GM21526 (cell line): Measurements from ENCODE around the gene ADGRL3.
"Not testable (repeated sequence)": the region's sequence is repeated elsewhere in the genome, so short reads cannot be mapped to it uniquely, and the experiment has no call there.

Source experiments
- ATAC-seq: cut with Tn5 transposase; IDR thresholded peaks from one replicate; pipeline ENCODE4 v1.9.1; 2021; ENCODE audit warnings: moderate library complexity; ENCODE audit not compliant: unreplicated experiment, low FRiP score

The ADGRL3 gene

GRCh38 chr4:61468024-61468720 is 268.0 kb downstream of the ADGRL3 start:
- ATAC-seq = no peak

DNA sequence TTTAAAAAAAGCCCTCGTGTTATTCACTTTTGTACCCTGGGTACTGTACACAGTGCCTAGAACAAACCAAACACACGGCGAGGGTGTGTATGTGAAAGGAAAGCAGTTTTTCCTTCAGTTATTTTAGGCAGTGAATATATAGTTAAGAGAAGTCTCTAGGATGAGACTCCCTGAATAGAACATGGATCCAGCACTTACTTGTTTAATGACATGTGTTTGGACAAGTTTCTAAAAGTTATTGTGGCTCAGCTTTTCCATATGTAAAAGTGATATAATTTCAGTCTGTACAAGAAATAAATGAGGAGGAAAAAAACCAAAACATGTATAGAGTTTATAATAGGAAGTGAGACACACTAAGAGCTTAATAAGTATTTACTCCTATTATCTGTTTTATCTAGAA is 273.2 kb downstream of the ADGRL3 start:
- ATAC-seq = no peak

DNA sequence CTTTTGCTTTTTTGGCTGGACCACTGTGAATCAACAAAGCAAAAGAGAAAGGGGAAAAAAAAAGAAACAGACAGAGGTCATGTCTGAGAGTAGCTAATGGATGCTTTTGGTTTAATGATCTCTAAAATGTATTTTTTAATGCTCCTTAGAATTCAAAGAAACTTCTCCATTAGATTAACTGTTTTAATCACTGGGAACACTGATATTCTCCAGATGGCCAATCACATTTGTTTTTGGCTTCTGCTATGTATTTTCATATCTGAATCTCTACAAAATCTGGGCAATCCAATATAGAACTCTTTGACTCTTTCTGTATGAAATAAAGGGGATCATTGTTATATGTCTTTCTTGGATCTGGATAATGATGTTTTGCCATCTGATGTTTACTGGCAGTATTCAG is 278.2 kb downstream of the ADGRL3 start:
- no peak for ATAC-seq

DNA sequence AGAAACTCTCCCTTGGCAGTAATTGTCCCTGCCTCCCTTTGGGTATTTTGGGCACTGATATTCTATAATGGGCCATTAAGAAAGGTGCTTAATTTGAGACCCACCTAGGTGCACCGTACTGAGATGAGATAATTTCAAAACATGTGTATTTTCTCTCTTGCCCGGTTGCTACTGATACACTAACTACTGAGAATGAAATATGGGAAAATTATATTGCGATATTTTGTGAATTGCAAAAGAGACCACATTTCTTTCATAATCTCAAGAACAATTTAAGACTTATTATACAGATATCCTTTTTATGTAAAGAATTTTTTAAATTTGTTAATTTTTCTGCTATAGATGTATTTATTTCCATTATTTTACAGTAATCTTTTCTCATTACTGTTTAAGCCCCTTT is 284.9 kb downstream of the ADGRL3 start:
- ATAC-seq = no peak

DNA sequence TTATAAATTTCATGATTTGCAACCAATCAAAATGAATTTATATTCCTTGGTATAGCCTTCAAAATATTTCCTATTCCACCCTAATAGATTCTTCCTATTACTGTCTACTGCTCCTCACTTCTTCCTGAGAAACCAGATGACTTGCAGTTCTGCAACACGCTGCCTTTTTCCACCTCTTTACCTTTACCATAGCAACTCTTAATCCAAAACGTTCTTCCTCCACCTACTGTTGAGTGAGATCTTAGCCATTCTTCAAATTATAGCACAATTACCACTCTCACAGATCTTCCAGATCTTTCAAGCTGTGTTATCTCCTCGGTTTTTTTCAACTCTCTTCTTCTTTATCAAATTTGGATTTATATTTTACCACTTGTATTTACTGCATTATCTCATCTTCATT is 289.8 kb downstream of the ADGRL3 start:
- ATAC-seq = no peak

- no peak for ATAC-seq
Observed at GRCh38 chr4:61493041-61493440, 292.9 kb downstream of the ADGRL3 start.

DNA sequence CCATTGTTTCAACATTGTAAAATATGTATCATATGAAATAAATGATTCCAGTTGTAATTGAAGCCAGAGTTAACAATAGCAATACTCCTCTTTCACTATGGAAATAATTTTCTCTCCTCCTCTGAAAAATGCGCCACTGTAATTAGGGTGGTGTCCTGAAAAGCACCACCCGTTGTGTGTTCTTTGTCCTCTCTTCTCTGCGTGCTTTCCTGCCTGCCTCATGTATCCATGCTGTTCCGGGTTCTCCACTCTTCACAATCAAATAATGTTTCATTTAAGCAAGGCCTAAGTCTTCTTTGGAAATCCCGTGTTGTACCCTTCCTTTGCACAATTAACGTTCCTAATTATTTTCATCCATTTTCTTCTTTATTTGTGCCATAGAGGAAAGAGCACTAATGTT is 293.3 kb downstream of the ADGRL3 start:
- no peak for ATAC-seq

DNA sequence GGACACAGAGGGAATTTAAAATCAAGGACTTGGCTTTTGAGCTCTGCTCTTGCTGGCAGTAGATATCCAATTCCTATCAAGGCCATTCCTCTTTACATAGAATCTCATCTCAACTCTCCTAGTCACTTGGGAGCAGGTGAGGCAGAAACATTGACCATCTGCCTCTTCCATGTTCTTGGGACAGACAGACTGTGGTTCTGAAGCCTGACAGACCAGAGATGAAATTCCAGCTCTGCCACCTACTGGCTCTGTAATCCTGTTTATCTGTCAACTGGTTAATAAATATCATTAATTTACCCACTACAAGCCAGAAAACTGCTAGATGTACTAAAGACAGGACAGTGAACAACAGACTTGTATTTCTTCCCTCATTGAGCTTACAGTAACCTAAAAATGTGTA is 300.8 kb downstream of the ADGRL3 start:
- ATAC-seq = no peak

DNA sequence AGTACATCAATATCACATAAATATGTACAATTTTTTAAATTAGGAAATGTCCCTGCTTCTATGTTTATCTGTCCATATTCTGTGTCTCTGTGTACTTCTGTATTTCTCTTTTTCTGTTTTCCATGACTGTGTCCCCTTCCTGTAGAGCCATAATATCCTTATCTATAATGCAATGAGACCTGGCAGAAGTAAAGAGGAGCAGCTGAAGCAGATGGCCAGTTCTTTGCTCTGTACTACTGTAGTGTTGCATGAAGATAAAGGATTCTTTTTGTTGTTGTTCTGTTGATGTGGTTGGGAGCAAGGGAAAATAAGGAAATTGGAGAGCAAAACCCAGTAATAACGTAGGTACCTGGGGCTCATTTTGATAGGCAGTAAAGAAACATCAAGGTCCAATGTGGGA is 301.7 kb downstream of the ADGRL3 start:
- no peak for ATAC-seq

DNA sequence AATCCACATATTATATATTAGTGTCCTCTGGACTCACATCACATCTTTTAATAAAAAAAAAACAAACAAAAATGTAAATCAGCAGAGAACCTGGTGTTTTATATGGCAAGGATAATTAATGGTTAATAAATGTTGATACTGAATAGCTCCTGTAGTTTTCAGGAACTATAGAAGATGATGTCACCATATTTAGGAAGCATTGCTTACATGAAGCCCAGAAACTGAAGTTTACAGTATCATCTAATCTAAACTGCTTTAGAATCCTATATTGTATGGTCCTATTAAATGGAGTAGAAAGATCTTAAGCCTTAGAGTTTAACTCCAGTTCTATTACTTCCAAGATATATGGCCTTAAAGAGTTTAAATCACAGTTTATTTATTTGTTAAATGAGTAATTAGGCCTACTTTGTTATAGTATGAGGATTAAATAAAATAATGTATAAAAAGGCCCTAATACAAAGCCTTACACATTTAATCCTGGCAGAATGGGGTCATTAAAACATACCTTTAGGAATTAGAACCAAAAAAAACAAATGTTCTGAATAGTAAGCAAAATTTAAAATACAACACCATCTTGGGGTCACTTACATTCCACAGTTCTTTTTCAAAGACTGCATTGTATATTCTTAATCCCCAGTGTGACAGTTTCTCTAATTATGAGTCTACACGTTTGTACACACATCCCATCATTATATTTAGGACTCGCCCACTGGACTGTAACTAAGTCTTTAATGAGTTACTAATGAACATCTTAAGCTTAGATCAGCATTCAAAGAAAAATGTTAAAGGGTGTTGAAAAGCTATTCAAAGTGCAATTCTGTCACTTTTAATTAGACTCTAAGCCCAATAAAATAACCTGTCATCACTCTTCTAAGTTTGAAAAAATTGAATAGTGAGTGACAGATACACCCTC is 305.9 kb downstream of the ADGRL3 start:
- no peak for ATAC-seq

DNA sequence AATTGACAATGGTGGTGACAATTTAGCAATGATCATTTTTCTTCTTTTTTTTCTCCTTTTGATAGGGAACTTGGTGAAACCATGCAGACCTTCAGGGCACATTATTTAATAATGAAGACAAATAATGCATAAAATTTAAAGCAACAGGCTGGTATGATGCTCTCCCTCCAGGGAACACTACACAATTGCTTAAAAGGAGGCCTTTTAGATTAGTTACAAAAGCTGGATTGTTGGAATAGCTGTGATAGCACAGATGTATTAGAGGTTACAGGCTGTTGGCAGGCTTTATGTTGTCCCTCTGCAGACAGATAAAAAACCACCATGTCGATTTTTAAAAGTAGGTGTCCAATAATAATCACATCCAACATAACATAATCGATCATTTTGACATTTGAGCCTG is 307.0 kb downstream of the ADGRL3 start:
- ATAC-seq = no peak

GRCh38 chr4:61509721-61510241 is 309.7 kb downstream of the ADGRL3 start:
- ATAC-seq = not testable (repeated sequence)

DNA sequence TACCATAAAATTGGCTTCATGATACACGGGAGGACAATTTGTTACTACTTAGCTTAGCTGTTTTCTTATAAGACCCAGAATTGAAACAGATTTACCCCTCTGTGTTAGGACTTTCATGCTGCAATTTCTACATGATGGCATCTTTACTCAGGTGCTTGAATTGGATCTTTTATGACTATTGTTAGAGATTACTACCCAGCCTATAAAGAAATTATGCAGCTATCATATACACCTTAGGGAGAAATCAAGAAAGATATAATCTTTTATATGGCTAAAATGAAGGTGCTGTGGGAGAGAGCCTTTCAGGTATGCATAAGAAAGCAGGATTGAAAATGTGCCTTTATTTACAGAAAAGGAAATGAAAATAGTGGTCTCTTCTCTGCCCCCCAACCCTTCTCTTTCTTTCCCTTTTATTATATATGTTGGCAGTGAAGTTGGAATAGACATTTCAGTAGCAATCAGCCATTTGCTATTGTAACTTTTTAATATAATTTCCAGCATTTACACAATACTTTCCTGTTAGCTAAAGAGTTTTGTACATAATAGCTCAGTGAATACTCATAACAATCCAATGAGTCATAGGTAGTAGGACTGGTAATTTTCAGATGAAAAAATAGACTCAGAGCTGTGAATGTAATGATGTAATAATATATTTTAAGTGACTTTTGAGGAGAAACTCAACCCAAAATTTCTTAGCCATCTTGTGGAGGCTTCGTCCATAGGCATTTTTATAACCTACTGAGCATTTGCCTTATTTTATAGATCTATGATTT is 311.8 kb downstream of the ADGRL3 start:
- ATAC-seq = no peak

DNA sequence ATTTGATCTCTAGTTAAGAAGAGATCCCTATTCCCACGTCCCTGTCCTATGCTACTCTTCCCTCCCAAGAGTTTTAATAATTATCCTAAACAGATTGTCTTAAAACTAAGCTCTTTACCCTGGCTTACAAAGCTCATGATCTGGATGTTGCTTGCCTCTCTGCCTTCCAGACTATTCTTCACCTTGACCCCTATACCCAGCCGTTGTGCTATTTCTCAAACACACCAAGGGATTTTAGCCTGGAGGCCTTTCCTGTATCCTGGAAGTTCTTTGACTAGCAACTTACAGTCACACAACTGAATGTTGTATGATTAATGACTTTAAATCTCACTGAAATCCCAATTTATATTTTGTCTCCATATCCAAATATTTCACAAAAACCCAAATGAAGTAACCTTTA is 314.9 kb downstream of the ADGRL3 start:
- ATAC-seq = no peak

DNA sequence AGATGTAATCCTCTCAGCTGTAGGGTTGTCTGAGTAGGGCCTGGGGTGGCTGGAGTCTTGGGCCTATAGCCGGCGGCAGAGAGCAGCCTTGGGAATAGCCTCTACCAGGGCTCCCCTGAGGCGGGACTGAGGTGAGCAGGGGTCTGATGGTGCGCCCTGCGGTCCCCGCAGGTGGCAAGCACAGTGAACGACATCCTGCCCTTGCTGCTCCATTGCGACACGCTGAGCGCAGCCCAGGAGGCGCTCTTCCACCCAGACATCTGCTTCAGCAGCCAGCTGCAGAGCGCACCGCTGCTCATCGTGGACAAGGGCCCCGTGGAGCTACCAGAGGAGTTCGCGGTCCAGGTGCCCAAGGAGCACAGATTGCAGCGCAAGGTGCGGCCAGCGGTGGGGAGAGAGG is 317.0 kb downstream of the ADGRL3 start:
- no peak for ATAC-seq

- ATAC-seq = no peak
Observed at GRCh38 chr4:61520166-61520565, 320.0 kb downstream of the ADGRL3 start.

GRCh38 chr4:61520681-61521160 is 320.6 kb downstream of the ADGRL3 start:
- ATAC-seq = no peak

DNA sequence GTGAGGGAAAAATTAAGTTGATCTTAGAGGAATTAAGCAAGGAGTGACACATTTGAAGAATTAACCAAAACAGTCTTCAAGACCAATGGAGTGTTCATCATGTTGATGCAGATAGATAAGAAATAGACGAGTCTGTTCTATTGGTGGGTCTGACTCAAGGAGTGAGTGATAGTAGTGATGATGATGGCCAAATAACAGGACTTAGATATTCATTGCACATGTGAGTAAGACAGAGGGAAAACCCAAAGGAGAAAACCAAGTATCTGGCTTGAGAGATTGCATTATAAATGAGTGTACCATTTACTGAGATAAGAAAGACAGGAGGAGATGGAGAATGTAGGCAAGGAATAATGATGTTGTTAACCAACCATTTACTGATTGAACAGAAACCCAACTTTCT is 321.3 kb downstream of the ADGRL3 start:
- no peak for ATAC-seq

GRCh38 chr4:61522312-61522711 is 322.2 kb downstream of the ADGRL3 start:
- ATAC-seq = no peak

DNA sequence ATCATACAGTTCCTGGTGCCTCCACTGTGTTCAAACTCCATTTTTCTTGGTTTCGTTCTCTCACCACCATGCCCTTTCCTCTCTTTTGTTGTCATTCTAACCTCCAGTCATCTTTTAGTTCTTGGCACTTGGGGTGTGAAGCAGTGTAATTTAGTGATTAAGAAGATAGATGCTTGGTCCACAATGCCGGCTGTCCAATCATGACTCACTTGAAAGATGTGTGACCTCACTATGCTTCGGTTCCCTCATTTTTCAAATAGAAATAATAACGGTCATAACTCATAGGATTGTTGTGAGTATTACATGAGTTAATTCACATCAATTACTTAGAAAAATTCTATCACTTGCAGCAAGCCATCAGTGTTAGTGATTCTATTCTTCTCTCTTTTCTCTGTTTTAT is 327.8 kb downstream of the ADGRL3 start:
- ATAC-seq = no peak

DNA sequence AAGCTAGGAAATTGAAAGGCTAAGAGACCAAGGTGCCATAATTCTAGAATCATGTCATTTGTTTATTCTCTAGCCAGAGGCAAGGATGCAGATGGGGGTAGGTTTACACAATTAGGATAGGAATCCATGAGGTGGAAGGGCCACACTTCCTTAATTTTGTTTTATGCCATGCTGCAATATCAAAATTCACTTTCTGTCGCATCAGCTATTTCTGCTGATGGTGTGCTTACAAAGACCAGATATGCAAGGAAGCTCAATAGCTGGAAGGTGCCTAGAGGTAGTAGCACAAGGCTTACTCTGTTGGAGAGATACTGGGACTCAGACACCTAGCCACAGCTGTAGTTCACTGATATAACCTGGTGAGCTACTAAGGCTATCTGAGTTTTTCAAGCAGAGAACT is 328.5 kb downstream of the ADGRL3 start:
- ATAC-seq = no peak
